Measurements from ENCODE around the gene PLEKHG3. TPM values are rescaled to one million over a fixed set of nuclear protein-coding genes. Genes with fewer than 3 reads are reported as not detected.

The PLEKHG3 gene
- total and polyA plus RNA-seq, 4 donors: 8.4 to 21.3 (median 14.6) TPM

DNA sequence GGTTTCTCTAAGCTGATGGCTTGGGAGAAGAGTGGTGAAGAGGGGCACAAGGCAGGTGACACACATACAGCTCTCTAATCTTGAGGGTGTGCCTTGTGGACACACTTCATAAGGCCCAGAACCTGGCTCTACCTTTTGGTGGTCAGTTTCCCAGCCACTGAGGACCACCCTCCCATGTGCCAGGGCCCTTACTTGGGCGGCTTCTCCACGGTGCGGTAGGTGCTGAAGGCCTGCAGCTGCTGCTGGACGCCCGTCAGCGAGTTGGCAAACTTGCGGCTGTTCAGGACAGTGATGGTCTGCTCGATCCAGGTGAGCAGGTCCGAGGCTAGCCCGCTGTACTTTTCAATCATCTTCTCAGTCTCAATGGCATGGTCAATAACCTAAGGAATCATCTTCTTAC is 95.3 kb downstream of the PLEKHG3 start:
- 96% methylated on average over 10 of the region's 10 CpGs for WGBS
- H3K27me3 ChIP-seq (ENCODE audit: control insufficient read depth in 4 of 4, insufficient read depth in 4 of 4, low read length in 3 of 4): no peaks in the 10 kb centered on the region
- DNase-seq (ENCODE audit: low spot score): no peak

More for the DNA sequence above, 95.3 kb downstream of the PLEKHG3 start:
- no peaks in the 10 kb centered on the region for H3K4me1 ChIP-seq (ENCODE audit: control insufficient read depth in 4 of 4, insufficient read depth in 4 of 4, low read length in 3 of 4)
- H3K27ac ChIP-seq (ENCODE audit: low read depth in 1 of 2, low read length in 2 of 2): no peak overlapping the region
- no peak overlapping the region for H3K4me3 ChIP-seq (ENCODE audit: low read depth in 1 of 3, low read length in 3 of 3)
- no peaks in the 10 kb centered on the region for H3K9me3 ChIP-seq (ENCODE audit: control insufficient read depth in 4 of 4, low read length in 3 of 4)
- no peak for TF ChIP-seq NR2F2 (IDR thresholded peaks at IDR 0.05)
- no peak for TF ChIP-seq FOXA2 (IDR thresholded peaks at IDR 0.05)
- TF ChIP-seq, protein P1, sequence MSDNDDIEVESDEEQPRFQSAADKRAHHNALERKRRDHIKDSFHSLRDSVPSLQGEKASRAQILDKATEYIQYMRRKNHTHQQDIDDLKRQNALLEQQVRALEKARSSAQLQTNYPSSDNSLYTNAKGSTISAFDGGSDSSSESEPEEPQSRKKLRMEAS (IDR thresholded peaks at IDR 0.05): no peak
- TF ChIP-seq, protein P2, sequence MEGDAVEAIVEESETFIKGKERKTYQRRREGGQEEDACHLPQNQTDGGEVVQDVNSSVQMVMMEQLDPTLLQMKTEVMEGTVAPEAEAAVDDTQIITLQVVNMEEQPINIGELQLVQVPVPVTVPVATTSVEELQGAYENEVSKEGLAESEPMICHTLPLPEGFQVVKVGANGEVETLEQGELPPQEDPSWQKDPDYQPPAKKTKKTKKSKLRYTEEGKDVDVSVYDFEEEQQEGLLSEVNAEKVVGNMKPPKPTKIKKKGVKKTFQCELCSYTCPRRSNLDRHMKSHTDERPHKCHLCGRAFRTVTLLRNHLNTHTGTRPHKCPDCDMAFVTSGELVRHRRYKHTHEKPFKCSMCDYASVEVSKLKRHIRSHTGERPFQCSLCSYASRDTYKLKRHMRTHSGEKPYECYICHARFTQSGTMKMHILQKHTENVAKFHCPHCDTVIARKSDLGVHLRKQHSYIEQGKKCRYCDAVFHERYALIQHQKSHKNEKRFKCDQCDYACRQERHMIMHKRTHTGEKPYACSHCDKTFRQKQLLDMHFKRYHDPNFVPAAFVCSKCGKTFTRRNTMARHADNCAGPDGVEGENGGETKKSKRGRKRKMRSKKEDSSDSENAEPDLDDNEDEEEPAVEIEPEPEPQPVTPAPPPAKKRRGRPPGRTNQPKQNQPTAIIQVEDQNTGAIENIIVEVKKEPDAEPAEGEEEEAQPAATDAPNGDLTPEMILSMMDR (IDR thresholded peaks at IDR 0.05; ENCODE audit: low read depth, low read length, missing input control): no peak
- TF ChIP-seq YY1 (IDR thresholded peaks at IDR 0.05): no peak
- no peak for TF ChIP-seq EGR1 (IDR thresholded peaks at IDR 0.05; ENCODE audit: low read depth in 2 of 2)
- TF ChIP-seq, protein P3, sequence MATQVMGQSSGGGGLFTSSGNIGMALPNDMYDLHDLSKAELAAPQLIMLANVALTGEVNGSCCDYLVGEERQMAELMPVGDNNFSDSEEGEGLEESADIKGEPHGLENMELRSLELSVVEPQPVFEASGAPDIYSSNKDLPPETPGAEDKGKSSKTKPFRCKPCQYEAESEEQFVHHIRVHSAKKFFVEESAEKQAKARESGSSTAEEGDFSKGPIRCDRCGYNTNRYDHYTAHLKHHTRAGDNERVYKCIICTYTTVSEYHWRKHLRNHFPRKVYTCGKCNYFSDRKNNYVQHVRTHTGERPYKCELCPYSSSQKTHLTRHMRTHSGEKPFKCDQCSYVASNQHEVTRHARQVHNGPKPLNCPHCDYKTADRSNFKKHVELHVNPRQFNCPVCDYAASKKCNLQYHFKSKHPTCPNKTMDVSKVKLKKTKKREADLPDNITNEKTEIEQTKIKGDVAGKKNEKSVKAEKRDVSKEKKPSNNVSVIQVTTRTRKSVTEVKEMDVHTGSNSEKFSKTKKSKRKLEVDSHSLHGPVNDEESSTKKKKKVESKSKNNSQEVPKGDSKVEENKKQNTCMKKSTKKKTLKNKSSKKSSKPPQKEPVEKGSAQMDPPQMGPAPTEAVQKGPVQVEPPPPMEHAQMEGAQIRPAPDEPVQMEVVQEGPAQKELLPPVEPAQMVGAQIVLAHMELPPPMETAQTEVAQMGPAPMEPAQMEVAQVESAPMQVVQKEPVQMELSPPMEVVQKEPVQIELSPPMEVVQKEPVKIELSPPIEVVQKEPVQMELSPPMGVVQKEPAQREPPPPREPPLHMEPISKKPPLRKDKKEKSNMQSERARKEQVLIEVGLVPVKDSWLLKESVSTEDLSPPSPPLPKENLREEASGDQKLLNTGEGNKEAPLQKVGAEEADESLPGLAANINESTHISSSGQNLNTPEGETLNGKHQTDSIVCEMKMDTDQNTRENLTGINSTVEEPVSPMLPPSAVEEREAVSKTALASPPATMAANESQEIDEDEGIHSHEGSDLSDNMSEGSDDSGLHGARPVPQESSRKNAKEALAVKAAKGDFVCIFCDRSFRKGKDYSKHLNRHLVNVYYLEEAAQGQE (IDR thresholded peaks at IDR 0.05): no peak
- no peak for TF ChIP-seq JUND (IDR thresholded peaks at IDR 0.05)
- no peak for TF ChIP-seq TAF1 (conservative IDR thresholded peaks at IDR 0.05)
- no peak for TF ChIP-seq HNF4G (IDR thresholded peaks at IDR 0.05)
- no peaks in the 10 kb centered on the region for H3K36me3 ChIP-seq (ENCODE audit: control insufficient read depth in 4 of 4, insufficient read depth in 3 of 4, low read depth in 1 of 4, low read length in 3 of 4)
- H3K9ac ChIP-seq (ENCODE audit: low read depth in 1 of 2, low read length in 2 of 2): no peak overlapping the region

Other genes with a start within 250 kb of the PLEKHG3 start
- gene AKAP5, start 238.9 kb upstream of the PLEKHG3 start, total RNA-seq: 1 to 10 TPM in 1 of 2 donors, under 1 TPM in 1; 0.28 to 2.3 TPM
- gene AKAP5, start 238.9 kb upstream of the PLEKHG3 start, polyA plus RNA-seq: under 1 TPM; 0.07 to 0.25 TPM
- gene ZBTB25, start 200.6 kb upstream of the PLEKHG3 start, total RNA-seq: 1 to 10 TPM; 3.2 to 5.9 TPM
- 1 to 10 TPM; 1.4 to 4.1 TPM for gene ZBTB25, start 200.6 kb upstream of the PLEKHG3 start, polyA plus RNA-seq
- gene ZBTB1, start 199.7 kb upstream of the PLEKHG3 start, total RNA-seq: 10 to 100 TPM; 15.1 to 29.3 TPM
- gene ZBTB1, start 199.7 kb upstream of the PLEKHG3 start, polyA plus RNA-seq: 1 to 10 TPM; 5.4 to 6.4 TPM
- 1 to 10 TPM; 3.4 to 5.6 TPM for gene HSPA2, start 163.7 kb upstream of the PLEKHG3 start, total RNA-seq
- 1 to 10 TPM; 1.2 to 4.8 TPM for gene HSPA2, start 163.7 kb upstream of the PLEKHG3 start, polyA plus RNA-seq
- under 1 TPM; 0.08 to 0.09 TPM for gene PPP1R36, start 154.5 kb upstream of the PLEKHG3 start, total RNA-seq
- gene PPP1R36, start 154.5 kb upstream of the PLEKHG3 start, polyA plus RNA-seq: under 1 TPM in 1 of 2 donors, not detected in 1; 0.08 TPM
- gene SPTB, start 175.5 kb downstream of the PLEKHG3 start, total RNA-seq: 100 to 1,000 TPM in 1 of 2 donors, under 1 TPM in 1; 0.33 to 332 TPM
- gene SPTB, start 175.5 kb downstream of the PLEKHG3 start, polyA plus RNA-seq: under 1 TPM; 0.12 to 0.18 TPM
- gene CHURC1, start 210.0 kb downstream of the PLEKHG3 start, total RNA-seq: 10 to 100 TPM; 18.8 to 48.2 TPM
- 100 to 1,000 TPM in 1 of 2 donors, 10 to 100 TPM in 1; 21.0 to 174 TPM for gene CHURC1, start 210.0 kb downstream of the PLEKHG3 start, polyA plus RNA-seq
- gene GPX2, start 238.3 kb downstream of the PLEKHG3 start, total RNA-seq: 10 to 100 TPM in 1 of 2 donors, 1 to 10 TPM in 1; 6.9 to 38.6 TPM
- 1,000 to 10,000 TPM in 1 of 2 donors, 100 to 1,000 TPM in 1; 611 to 1,067 TPM for gene GPX2, start 238.3 kb downstream of the PLEKHG3 start, polyA plus RNA-seq

Measured in liver (tissue), 9 donors.